HG03103 (cell line): ENCODE results near the gene KLK13.

Source experiments
- ATAC-seq: cut with Tn5 transposase; IDR thresholded peaks from one replicate; pipeline ENCODE4 v1.9.1; 2021; ENCODE audit warnings: low read depth; ENCODE audit not compliant: unreplicated experiment

KLK13 gene

GRCh38 chr19:51093101-51093500 lies 28.2 kb upstream of the KLK13 start:
- ATAC-seq: no peak

DNA sequence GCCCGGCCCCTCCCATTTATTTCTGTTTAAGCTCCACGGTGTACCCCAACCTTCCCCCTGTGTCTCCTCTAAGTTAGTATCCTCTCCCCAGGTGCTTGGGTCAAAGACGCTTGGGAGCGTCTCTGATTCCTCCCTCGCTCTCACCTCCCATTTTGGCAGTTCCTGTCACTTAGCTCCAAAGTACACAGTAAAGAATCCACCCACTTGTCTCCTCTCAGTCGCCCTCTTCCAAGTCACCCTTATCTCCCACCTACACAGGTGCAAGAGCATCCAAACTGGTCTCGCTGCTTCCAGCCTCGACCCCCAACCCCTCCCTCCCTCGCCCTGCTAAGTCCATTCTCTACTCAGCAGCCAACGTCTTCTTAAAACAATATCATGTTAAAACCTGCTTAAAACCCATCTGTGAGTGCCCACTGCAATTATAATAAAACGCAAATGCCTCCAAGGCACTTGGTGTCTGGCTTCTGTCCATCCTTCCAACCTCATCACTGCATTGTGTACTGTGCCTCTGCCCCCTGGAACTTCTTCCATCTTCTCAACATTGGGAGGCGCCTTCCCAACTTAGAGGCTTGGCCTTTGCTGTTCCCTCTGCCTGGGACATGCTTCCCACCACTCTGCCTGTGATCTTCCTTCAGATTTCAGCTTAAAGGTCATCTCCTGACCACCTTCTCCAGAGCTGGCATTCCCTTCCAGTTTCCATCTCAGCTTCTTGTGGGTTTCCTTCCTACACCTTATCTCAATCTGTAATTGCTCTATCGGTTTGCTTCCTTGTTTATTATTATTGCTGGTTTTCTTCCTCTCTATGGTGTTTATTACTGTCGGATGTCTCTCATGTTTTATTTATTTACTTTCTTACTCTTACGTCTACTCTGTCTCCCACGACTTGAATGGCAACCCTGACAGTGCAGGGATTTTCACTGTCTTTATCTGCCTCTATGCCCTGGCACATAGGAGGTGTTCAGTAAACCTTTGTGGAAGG lies 27.3 kb upstream of the KLK13 start:
- no peak for ATAC-seq

- ATAC-seq: no peak
Observed at GRCh38 chr19:51091126-51091525, 26.2 kb upstream of the KLK13 start.

DNA sequence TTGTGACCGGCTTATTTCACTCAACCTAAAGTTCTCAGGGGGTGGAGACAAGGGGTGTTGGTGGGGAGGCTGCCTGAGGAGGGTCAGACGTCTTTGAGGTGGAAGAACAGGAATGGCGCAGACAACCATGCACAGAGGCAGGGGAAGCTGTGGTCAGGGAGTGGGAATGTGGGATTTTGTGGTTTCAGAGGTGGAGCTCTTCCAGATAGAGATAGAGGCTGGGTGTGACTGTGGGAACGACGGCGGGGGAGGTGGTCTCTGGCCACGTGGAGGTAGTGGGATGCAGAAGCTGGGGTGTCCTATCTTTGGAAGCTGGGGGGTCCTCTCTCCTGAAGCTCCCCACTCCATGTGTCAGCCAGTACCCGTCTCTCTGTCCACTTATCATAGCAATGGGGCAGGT lies 25.6 kb upstream of the KLK13 start:
- ATAC-seq: no peak

DNA sequence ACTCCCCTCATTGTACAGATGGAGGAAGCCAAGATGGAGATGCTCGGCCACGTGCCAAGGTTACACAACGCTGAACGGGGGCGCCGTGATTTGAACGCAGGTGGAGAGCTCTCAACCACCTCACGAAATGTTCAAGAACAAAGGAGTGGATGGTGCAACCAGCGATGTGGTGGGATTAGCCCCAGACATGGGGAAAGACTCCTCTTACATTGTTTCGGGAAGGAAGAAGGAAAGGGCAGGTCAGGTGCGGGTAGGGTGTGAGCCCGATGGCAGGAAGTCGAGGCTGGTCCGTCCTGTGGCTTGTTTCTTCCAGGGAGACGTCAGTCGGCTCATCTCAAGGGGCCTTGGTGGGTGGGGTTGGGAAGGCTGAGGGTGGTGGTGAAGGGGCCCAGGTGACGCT lies 24.9 kb upstream of the KLK13 start:
- no peak for ATAC-seq

- ATAC-seq: no peak
Observed at GRCh38 chr19:51086153-51086850, 21.4 kb upstream of the KLK13 start.

DNA sequence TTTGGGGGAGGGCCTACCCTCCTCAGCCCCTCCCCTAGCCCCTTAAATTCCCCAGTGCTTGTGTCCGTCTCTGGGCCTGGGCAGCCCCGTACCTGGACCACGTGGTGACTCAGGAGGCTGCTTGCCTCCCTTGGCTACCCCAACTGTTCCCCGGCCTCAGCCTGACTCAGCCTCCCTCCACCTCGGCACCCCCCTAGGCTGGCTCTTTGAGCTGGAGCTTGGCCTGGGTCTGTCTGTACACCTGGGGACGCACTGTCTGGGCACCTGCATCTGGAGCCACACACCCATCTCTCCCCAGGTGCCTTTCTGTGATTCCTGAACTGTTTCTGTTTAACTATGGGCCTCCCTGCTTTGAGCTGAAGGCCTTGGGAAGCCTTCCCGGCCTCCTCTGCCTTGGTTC lies 19.6 kb upstream of the KLK13 start:
- no peak for ATAC-seq

GRCh38 chr19:51083783-51084182 lies 18.9 kb upstream of the KLK13 start:
- ATAC-seq: no peak

GRCh38 chr19:51083181-51083580 lies 18.3 kb upstream of the KLK13 start:
- no peak for ATAC-seq

DNA sequence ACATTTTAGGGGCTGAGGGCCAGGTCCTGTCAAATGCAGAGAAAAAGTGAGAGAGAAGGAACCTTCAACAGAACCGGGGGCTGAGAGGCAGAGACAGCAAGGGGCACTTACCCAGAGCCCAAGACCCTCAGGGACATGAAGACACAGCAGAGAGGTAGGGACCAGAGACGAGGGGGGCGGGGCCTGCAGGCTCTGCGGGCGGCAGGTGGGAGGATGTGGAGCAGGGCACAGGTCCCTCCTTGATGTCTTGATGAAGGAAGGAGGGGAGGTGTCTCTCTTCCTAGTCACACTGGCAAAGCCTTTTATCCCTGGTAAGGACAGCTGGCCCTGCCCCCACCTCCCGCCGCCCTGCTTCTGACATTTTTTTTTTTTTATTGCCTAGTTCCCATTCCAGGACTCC lies 17.7 kb upstream of the KLK13 start, which contains the start of gene KLK14:
Gene KLK14 (minus strand): TSS at position 277 of the 400 bp plus-strand sequence. CDS start 273 bp downstream, at position 4.
- no peak for ATAC-seq

DNA sequence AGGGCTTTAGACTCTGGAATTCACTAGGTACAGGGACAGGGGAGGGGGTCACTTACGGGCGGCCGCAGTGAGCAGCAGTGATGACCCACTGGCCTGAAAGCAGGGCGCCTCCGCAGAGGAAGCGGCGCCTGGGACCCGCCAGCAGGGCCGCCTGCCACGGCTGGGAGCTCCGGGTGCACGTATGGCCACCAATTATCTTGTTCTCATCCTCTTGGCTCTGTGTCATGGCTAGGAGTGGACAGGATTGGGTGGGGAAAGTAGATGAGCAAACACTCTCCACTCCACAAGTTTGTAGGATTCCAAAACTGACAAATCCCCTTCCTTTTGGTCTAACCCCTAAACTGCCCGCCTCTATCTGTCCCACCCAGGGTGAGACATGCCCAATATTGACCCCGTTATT lies 16.6 kb upstream of the KLK13 start:
- ATAC-seq: no peak

DNA sequence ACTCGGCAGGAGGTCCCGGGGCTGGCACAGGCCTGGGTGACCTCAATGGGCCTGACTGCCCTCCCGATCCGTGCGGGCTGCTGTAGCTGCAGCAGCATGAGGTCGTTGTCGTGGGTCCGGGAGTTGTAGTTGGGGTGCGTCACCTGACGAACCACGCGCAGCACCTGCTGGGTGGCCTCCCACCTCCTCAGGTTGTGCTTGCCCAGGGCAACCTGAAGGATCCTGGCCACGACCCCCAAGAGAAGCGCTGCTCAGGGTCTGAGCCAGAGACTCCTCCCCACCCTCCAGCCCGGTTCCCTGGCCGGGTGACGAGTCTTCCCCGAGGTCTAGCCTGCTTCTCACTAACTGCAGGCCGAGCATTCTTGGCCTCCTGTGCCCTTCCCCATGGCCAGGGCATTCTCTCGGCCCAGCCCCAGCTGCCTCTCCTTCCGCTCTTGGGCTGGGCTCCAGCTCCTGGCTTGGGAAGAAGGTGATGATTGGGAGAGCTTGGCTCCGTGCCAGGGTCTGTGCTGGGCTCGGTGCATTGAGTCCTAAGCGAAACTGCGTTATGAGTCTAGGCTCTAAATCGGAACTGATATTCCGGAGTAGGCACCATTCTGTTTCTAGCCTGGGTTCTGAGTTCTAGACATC lies 14.7 kb upstream of the KLK13 start:
- ATAC-seq: no peak

DNA sequence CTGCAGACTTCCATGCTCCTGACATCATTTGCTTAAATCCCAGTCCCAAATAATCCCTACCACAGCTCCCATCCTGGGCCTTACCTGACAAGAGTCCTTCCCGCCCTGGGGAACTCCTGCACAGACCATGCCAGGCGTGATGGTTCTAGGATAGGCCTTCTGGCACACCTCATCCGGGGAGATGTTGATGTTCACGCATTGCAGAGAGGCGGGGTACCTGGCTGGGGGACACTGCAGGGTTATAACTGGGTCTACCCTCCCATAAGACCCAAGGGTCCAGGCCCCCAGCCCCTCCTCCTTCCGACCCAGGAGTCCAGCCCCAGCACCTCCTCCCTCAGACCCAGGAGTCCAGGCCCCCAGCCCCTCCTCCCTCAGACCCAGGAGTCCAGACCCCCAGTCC lies 13.8 kb upstream of the KLK13 start:
- no peak for ATAC-seq

GRCh38 chr19:51078104-51078503 lies 13.2 kb upstream of the KLK13 start:
- ATAC-seq: no peak

DNA sequence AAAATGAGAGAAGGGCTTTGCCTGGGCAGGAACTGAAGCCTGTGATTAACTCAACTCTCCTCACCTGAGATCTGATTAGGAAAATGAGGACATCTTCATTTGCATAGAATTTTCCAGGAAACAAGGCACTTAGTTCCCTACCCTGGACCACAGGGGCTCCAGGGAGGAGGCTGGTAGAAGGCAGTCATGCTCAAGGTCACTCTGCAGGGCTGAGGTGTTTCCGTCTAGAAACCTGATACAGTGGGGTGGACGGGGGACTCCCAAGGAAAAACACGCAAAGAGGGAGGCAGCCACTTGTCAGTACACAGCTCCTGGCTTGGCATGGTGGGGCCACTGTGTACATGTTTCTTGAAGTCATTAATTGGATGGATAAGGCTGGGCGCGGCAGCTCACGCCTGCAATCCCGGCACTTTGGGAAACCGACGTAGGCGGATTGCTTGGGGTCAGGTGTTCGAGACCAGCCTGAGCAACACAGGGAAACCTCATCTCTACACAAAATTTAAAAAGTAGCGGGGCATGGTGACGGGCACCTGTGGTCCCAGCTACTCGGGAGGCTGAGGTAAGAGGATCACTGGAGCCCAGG lies 11.8 kb upstream of the KLK13 start:
- ATAC-seq: no peak

- no peak for ATAC-seq
Observed at GRCh38 chr19:51075998-51076397, 11.1 kb upstream of the KLK13 start.

- ATAC-seq: no peak
Observed at GRCh38 chr19:51071095-51071405, 6.2 kb upstream of the KLK13 start.

- no peak for ATAC-seq
Observed at GRCh38 chr19:51070334-51071094, 5.6 kb upstream of the KLK13 start.

GRCh38 chr19:51066393-51067186 lies 1.7 kb upstream of the KLK13 start:
- ATAC-seq: no peak
